Measurements from ENCODE around the gene TMEM225.

- TF ChIP-seq CTCF (IDR thresholded peaks at IDR 0.05) (no peak), ZFX (IDR thresholded peaks at IDR 0.05; ENCODE audit: borderline replicate concordance) (no peak)
These were observed 34.4 kb downstream of the TMEM225 start for GRCh38 chr11:123851110-123851509.
